WTC11 (cell line): ENCODE results near the gene ANKDD1B. TPM values are rescaled to one million over a fixed set of nuclear protein-coding genes. Genes with fewer than 3 reads are reported as not detected.

Source experiments
- ATAC-seq: fragments of 200-7000 bp; cut with Tn5 transposase; 2 replicates; pipeline ENCODE4 v1.10.0; 2021; ENCODE audit warnings: mild to moderate bottlenecking, moderate library complexity
- CTCF ChIA-PET: fragments of 300-600 bp; sonication (Branson Sonifier 250); formaldehyde crosslinking; loops from one replicate; lab custom pipeline; 2021; ENCODE audit warnings: antibody characterized with exemption; lab: Charles Lee
- POLR2A ChIA-PET: fragments of 350-600 bp; sonication (Branson Sonifier 250); formaldehyde crosslinking; loops from one replicate; lab custom pipeline; 2021; ENCODE audit warnings: antibody characterized with exemption; lab: Charles Lee
- DNase-seq: peaks from one replicate; pipeline ENCODE4 v3.0.0; 2021; ENCODE audit warnings: low spot score
- H3K27ac Mint-ChIP-seq: 2 replicates; pipeline ENCODE4 v1.8.0; 2021; ENCODE audit warnings: mixed read lengths
- H3K27me3 Mint-ChIP-seq: 2 replicates; pipeline ENCODE4 v1.8.0; 2021; ENCODE audit warnings: low read depth, mild to moderate bottlenecking, moderate library complexity, mixed read lengths
- H3K36me3 Mint-ChIP-seq: 2 replicates; pipeline ENCODE4 v1.8.0; 2021; ENCODE audit warnings: mixed read lengths
- H3K4me1 Mint-ChIP-seq: 2 replicates; pipeline ENCODE4 v1.8.0; 2022; ENCODE audit warnings: mixed read lengths
- H3K4me3 Mint-ChIP-seq: 2 replicates; pipeline ENCODE4 v1.8.0; 2021; ENCODE audit warnings: mild to moderate bottlenecking, moderate library complexity, mixed read lengths
- H3K9me3 Mint-ChIP-seq: 2 replicates; pipeline ENCODE4 v1.8.0; 2021; ENCODE audit warnings: mixed read lengths
- FOXK1 ChIP-seq: sonication (generic); formaldehyde crosslinking; IDR thresholded peaks from 2 replicates; pipeline ENCODE4 v1.8.0; 2022; ENCODE audit warnings: mild to moderate bottlenecking, moderate library complexity, missing genetic modification reagents
- GABPB1 ChIP-seq: sonication (generic); formaldehyde crosslinking; IDR thresholded peaks from 2 replicates; pipeline ENCODE4 v1.8.1; 2023; ENCODE audit warnings: mild to moderate bottlenecking, missing genetic modification reagents
- GRHL2 ChIP-seq: fragments of 250-450 bp; sonication (Bioruptor Pico); IDR thresholded peaks from 2 replicates; pipeline ENCODE4 v1.8.0; 2022; ENCODE audit warnings: mild to moderate bottlenecking, moderate library complexity; ENCODE audit not compliant: insufficient replicate concordance, severe bottlenecking
- HMGA2 ChIP-seq: fragments of 250-450 bp; sonication (Bioruptor Pico); IDR thresholded peaks from 2 replicates; pipeline ENCODE4 v1.4.0; 2021; ENCODE audit warnings: mild to moderate bottlenecking, moderate library complexity
- NFYB ChIP-seq: sonication (generic); formaldehyde crosslinking; conservative IDR thresholded peaks from 2 replicates; pipeline ENCODE4 v1.8.0; 2022; ENCODE audit warnings: low read depth, missing genetic modification reagents
- NR1H2 ChIP-seq: sonication (generic); formaldehyde crosslinking; IDR thresholded peaks from 2 replicates; pipeline ENCODE4 v1.9.0; 2021; ENCODE audit warnings: mild to moderate bottlenecking, moderate library complexity, missing genetic modification reagents
- SMAD3 ChIP-seq: sonication (generic); formaldehyde crosslinking; IDR thresholded peaks from 2 replicates; pipeline ENCODE4 v1.8.0; 2022; ENCODE audit warnings: missing genetic modification reagents, mild to moderate bottlenecking, borderline replicate concordance
- SP1 ChIP-seq: sonication (generic); formaldehyde crosslinking; conservative IDR thresholded peaks from 2 replicates; pipeline ENCODE4 v1.8.1; 2022; ENCODE audit warnings: missing genetic modification reagents
- TCF7 ChIP-seq: sonication (generic); formaldehyde crosslinking; IDR thresholded peaks from 2 replicates; pipeline ENCODE4 v1.8.0; 2022; ENCODE audit warnings: mild to moderate bottlenecking, low read depth, missing genetic modification reagents, moderate library complexity
- TEAD1 ChIP-seq: sonication (generic); formaldehyde crosslinking; IDR thresholded peaks from 2 replicates; pipeline ENCODE4 v1.8.0; 2022; ENCODE audit warnings: mild to moderate bottlenecking, missing genetic modification reagents
- ZNF219 ChIP-seq: sonication (generic); formaldehyde crosslinking; IDR thresholded peaks from 2 replicates; pipeline ENCODE4 v1.8.0; 2023; ENCODE audit warnings: missing genetic modification reagents, mild to moderate bottlenecking, borderline replicate concordance
- ZNF232 ChIP-seq: sonication (generic); formaldehyde crosslinking; IDR thresholded peaks from 2 replicates; pipeline ENCODE4 v1.8.0; 2022; ENCODE audit warnings: mild to moderate bottlenecking, missing genetic modification reagents
- ZNF396 ChIP-seq: fragments of 250-450 bp; sonication (Bioruptor Pico); IDR thresholded peaks from 2 replicates; pipeline ENCODE4 v1.8.0; 2021; ENCODE audit warnings: mild to moderate bottlenecking, moderate library complexity, borderline replicate concordance
- total RNA-seq: library from RNA; stranded (reverse); gene quantifications from 3 replicates; pipeline ENCODE4 v1.2.3, GENCODE V29; 2021
- TF ChIP-seq, protein P1 (sequence below): sonication (generic); formaldehyde crosslinking; IDR thresholded peaks from 2 replicates; pipeline ENCODE4 v1.8.1; 2022; ENCODE audit warnings: missing genetic modification reagents, borderline replicate concordance
- TF ChIP-seq, protein P2 (sequence below): sonication (generic); formaldehyde crosslinking; IDR thresholded peaks from 2 replicates; pipeline ENCODE4 v1.8.0; 2023; ENCODE audit warnings: mild to moderate bottlenecking, missing genetic modification reagents
- TF ChIP-seq, protein P3 (sequence below): sonication (generic); formaldehyde crosslinking; IDR thresholded peaks from 2 replicates; pipeline ENCODE4 v1.8.1; 2022; ENCODE audit warnings: mild to moderate bottlenecking, moderate library complexity, missing genetic modification reagents
- TF ChIP-seq, protein P4 (sequence below): sonication (generic); formaldehyde crosslinking; IDR thresholded peaks from 2 replicates; pipeline ENCODE4 v1.8.1; 2022; ENCODE audit warnings: mild to moderate bottlenecking, missing genetic modification reagents, moderate library complexity, borderline replicate concordance
- TF ChIP-seq, protein P5 (sequence below): sonication (generic); formaldehyde crosslinking; IDR thresholded peaks from 2 replicates; pipeline ENCODE4 v1.8.0; 2022; ENCODE audit warnings: missing genetic modification reagents
- TF ChIP-seq, protein P6 (sequence below): sonication (generic); formaldehyde crosslinking; conservative IDR thresholded peaks from 2 replicates; pipeline ENCODE4 v1.8.1; 2022; ENCODE audit warnings: mild to moderate bottlenecking, missing genetic modification reagents

The ANKDD1B gene
- total RNA-seq, 1 experiment from 2014 or later: 0.28 TPM

DNA sequence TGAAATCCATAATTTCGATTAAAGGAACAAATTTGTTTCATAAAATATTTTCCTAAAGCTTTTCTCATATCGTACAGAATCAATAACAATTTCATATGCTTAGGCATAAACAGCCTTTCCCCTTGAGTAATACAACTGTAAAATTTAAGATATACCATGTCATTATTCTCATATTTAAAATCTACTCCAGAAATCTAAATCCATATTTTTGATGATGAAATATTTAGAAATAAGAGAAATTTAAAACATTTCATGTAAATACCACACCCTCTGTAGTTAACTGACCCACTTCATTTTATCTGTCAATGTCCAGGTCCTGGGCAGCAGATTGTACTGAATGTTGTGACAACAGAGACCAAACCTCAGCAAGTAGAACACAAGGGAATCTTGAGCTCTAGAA lies 100.8 kb downstream of the ANKDD1B start (continued):
- TF ChIP-seq HMGA2 (CRISPR knock-in tag) (no peak), ZNF232 (CRISPR knock-in tag) (no peak)
- TF ChIP-seq, protein P1, sequence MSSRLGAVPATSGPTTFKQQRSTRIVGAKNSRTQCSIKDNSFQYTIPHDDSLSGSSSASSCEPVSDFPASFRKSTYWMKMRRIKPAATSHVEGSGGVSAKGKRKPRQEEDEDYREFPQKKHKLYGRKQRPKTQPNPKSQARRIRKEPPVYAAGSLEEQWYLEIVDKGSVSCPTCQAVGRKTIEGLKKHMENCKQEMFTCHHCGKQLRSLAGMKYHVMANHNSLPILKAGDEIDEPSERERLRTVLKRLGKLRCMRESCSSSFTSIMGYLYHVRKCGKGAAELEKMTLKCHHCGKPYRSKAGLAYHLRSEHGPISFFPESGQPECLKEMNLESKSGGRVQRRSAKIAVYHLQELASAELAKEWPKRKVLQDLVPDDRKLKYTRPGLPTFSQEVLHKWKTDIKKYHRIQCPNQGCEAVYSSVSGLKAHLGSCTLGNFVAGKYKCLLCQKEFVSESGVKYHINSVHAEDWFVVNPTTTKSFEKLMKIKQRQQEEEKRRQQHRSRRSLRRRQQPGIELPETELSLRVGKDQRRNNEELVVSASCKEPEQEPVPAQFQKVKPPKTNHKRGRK (CRISPR knock-in tag): no peak

DNA sequence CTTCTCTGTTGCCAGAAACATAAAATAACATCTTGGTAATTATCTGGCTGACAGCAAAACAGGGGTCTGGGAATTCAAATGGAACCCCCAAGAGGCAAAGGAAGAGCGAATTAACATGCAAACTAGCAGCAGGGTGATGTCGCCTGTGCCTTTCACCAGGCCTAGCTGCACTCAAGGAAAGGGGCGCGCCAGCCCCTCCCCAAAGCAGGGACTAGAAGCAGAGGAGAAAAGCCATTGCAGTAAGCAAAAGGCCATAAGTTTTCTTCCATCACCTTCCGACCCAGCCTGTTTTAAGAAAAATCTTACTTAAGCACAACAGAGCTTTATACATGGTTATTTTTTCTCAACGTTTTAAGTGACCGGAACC lies 105.4 kb downstream of the ANKDD1B start:
- Mint-ChIP-seq H3K36me3 (peaks cover 7% of the 10 kb centered on the region), H3K4me1 (peaks cover 12% of the 10 kb centered on the region), H3K4me3 (peak overlapping the region; percentile 99), H3K27ac (peak overlapping the region; percentile 98), H3K27me3 (peaks cover 3% of the 10 kb centered on the region; the same call in 1 of the 2 replicates), H3K9me3 (no peaks in the 10 kb centered on the region)
- TF ChIP-seq SMAD3 (CRISPR knock-in tag) (no peak), TCF7 (CRISPR knock-in tag) (no peak), GRHL2 (CRISPR knock-in tag) (no peak), ZNF219 (CRISPR knock-in tag) (no peak), NFYB (CRISPR knock-in tag) (no peak), NR1H2 (no peak), ZNF396 (CRISPR knock-in tag) (no peak), FOXK1 (CRISPR knock-in tag) (no peak), SP1 (CRISPR knock-in tag) (no peak; the same call in 1 of the 2 replicates), GABPB1 (CRISPR knock-in tag) (no peak), TEAD1 (CRISPR knock-in tag) (no peak)
- TF ChIP-seq, protein P2, sequence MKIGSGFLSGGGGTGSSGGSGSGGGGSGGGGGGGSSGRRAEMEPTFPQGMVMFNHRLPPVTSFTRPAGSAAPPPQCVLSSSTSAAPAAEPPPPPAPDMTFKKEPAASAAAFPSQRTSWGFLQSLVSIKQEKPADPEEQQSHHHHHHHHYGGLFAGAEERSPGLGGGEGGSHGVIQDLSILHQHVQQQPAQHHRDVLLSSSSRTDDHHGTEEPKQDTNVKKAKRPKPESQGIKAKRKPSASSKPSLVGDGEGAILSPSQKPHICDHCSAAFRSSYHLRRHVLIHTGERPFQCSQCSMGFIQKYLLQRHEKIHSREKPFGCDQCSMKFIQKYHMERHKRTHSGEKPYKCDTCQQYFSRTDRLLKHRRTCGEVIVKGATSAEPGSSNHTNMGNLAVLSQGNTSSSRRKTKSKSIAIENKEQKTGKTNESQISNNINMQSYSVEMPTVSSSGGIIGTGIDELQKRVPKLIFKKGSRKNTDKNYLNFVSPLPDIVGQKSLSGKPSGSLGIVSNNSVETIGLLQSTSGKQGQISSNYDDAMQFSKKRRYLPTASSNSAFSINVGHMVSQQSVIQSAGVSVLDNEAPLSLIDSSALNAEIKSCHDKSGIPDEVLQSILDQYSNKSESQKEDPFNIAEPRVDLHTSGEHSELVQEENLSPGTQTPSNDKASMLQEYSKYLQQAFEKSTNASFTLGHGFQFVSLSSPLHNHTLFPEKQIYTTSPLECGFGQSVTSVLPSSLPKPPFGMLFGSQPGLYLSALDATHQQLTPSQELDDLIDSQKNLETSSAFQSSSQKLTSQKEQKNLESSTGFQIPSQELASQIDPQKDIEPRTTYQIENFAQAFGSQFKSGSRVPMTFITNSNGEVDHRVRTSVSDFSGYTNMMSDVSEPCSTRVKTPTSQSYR (CRISPR knock-in tag): no peak
- TF ChIP-seq, protein P3, sequence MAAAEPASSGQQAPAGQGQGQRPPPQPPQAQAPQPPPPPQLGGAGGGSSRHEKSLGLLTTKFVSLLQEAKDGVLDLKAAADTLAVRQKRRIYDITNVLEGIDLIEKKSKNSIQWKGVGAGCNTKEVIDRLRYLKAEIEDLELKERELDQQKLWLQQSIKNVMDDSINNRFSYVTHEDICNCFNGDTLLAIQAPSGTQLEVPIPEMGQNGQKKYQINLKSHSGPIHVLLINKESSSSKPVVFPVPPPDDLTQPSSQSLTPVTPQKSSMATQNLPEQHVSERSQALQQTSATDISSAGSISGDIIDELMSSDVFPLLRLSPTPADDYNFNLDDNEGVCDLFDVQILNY: no peak
- TF ChIP-seq, protein P4, sequence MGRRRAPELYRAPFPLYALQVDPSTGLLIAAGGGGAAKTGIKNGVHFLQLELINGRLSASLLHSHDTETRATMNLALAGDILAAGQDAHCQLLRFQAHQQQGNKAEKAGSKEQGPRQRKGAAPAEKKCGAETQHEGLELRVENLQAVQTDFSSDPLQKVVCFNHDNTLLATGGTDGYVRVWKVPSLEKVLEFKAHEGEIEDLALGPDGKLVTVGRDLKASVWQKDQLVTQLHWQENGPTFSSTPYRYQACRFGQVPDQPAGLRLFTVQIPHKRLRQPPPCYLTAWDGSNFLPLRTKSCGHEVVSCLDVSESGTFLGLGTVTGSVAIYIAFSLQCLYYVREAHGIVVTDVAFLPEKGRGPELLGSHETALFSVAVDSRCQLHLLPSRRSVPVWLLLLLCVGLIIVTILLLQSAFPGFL: no peak
- TF ChIP-seq, protein P5, sequence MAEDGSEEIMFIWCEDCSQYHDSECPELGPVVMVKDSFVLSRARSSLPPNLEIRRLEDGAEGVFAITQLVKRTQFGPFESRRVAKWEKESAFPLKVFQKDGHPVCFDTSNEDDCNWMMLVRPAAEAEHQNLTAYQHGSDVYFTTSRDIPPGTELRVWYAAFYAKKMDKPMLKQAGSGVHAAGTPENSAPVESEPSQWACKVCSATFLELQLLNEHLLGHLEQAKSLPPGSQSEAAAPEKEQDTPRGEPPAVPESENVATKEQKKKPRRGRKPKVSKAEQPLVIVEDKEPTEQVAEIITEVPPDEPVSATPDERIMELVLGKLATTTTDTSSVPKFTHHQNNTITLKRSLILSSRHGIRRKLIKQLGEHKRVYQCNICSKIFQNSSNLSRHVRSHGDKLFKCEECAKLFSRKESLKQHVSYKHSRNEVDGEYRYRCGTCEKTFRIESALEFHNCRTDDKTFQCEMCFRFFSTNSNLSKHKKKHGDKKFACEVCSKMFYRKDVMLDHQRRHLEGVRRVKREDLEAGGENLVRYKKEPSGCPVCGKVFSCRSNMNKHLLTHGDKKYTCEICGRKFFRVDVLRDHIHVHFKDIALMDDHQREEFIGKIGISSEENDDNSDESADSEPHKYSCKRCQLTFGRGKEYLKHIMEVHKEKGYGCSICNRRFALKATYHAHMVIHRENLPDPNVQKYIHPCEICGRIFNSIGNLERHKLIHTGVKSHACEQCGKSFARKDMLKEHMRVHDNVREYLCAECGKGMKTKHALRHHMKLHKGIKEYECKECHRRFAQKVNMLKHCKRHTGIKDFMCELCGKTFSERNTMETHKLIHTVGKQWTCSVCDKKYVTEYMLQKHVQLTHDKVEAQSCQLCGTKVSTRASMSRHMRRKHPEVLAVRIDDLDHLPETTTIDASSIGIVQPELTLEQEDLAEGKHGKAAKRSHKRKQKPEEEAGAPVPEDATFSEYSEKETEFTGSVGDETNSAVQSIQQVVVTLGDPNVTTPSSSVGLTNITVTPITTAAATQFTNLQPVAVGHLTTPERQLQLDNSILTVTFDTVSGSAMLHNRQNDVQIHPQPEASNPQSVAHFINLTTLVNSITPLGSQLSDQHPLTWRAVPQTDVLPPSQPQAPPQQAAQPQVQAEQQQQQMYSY (CRISPR knock-in tag): no peak
- TF ChIP-seq, protein P6, sequence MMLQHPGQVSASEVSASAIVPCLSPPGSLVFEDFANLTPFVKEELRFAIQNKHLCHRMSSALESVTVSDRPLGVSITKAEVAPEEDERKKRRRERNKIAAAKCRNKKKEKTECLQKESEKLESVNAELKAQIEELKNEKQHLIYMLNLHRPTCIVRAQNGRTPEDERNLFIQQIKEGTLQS (CRISPR knock-in tag): no peak
- DNase-seq: peak; percentile 21
- ChIA-PET CTCF (interaction anchor here (1.2 kb wide), 1 partner anchor 18 kb away, joined by 3 read pairs; no protein-coding TSS in a partner anchor), POLR2A (interaction anchor here (1.6 kb wide), 1 partner anchor 12 kb away, joined by 6 read pairs; no protein-coding TSS in a partner anchor)
- peak; percentile 40 for ATAC-seq
